Natural killer cell treated with Interleukin-12 subunit alpha and Interleukin-12 subunit beta and Interleukin-15 and Interleukin-18, amount 100 ng/mL, for 72 hours (primary cell): ENCODE results near the gene APOBEC3C. TPM values are rescaled to one million over a fixed set of nuclear protein-coding genes. Genes with fewer than 3 reads are reported as not detected.
"Not testable (repeated sequence)": the region's sequence is repeated elsewhere in the genome, so short reads cannot be mapped to it uniquely, and the experiment has no call there.

Experiments
- ATAC-seq, 2 donors: fragments of 150-1000 bp; cut with Tn5 transposase in 1 of 2; sonication (Bioruptor Pico), chemical (Tn5 transposase) in 1 of 2; 2 replicates each; pipeline ENCODE4 v1.10.0; 2021
- DNase-seq: peaks from one replicate; pipeline ENCODE4 v3.0.0; 2022; ENCODE audit warnings: low spot score
- H3K27ac Mint-ChIP-seq, 2 donors: 1 replicate in 1 of 2; 2 replicates in 1 of 2; pipeline ENCODE4 v1.8.0; 2022; ENCODE audit warnings: mixed read lengths in 2 of 2, mild to moderate bottlenecking in 1 of 2, moderate library complexity in 1 of 2
- H3K27me3 Mint-ChIP-seq, 2 donors: 1 replicate in 1 of 2; 2 replicates in 1 of 2; pipeline ENCODE4 v1.8.0; 2022; ENCODE audit warnings: mixed read lengths in 2 of 2
- H3K36me3 Mint-ChIP-seq: one replicate; pipeline ENCODE4 v1.8.0; 2022; ENCODE audit warnings: mixed read lengths
- H3K4me1 Mint-ChIP-seq, 2 donors: 1 replicate in 1 of 2; 2 replicates in 1 of 2; pipeline ENCODE4 v1.8.0; 2022; ENCODE audit warnings: low read depth in 2 of 2, mixed read lengths in 2 of 2, mild to moderate bottlenecking in 1 of 2
- H3K4me3 Mint-ChIP-seq: one replicate; pipeline ENCODE4 v1.8.0; 2022; ENCODE audit warnings: mixed read lengths
- H3K9me3 Mint-ChIP-seq: 2 replicates; pipeline ENCODE4 v1.8.0; 2022; ENCODE audit warnings: mixed read lengths
- total RNA-seq, 2 donors: library from RNA; stranded (reverse); gene quantifications; one replicate each; pipeline ENCODE4 v1.2.3, GENCODE V29; 2022

Gene APOBEC3C
- total RNA-seq, 2 donors from 2014 or later = 78.5 to 103 TPM

- peak within 1 kb of the TSS; percentile 81 to 93 for H3K27ac Mint-ChIP-seq
- peaks cover 4 to 31% of the 10 kb centered on the region in 2 donors for H3K4me1 Mint-ChIP-seq
- ATAC-seq (peak; percentile 96 to 99), DNase-seq (peak; percentile 87)
- H3K9me3 Mint-ChIP-seq, H3K36me3 Mint-ChIP-seq, H3K27me3 Mint-ChIP-seq: not testable (repeated sequence)
- peak within 1 kb of the TSS; percentile 88 for H3K4me3 Mint-ChIP-seq
Observed at GRCh38 chr22:39040538-39041296, 26.7 kb downstream of the APOBEC3C start, which contains the start of gene APOBEC3F. TSS of gene APOBEC3F (plus strand) at chr22:39040864. CDS start at chr22:39040961, 97 bp downstream.

- peaks cover 13 to 42% of the 10 kb centered on the region in 2 donors for H3K4me1 Mint-ChIP-seq
- no peaks in the 10 kb centered on the region for H3K9me3 Mint-ChIP-seq
- H3K36me3 Mint-ChIP-seq = no peaks in the 10 kb centered on the region
- H3K27me3 Mint-ChIP-seq = no peaks in the 10 kb centered on the region
- H3K27ac Mint-ChIP-seq = peak overlapping the region; percentile 81 to 93
- peak overlapping the region; percentile 88 for H3K4me3 Mint-ChIP-seq
- no peak for ATAC-seq
- no peak for DNase-seq
Observed at GRCh38 chr22:39041908-39042307, 27.9 kb downstream of the APOBEC3C start.

- H3K4me3 Mint-ChIP-seq, H3K27ac Mint-ChIP-seq: not testable (repeated sequence)
Observed at GRCh38 chr22:39043063-39043462, 29.0 kb downstream of the APOBEC3C start.

GRCh38 chr22:39045136-39045535 is 31.1 kb downstream of the APOBEC3C start:
- H3K27ac Mint-ChIP-seq = peak overlapping the region in 1 of 2 donors; percentile 37
- not testable (repeated sequence) for DNase-seq, H3K27me3 Mint-ChIP-seq, ATAC-seq, H3K9me3 Mint-ChIP-seq, H3K4me3 Mint-ChIP-seq, H3K36me3 Mint-ChIP-seq
- peaks cover 14 to 39% of the 10 kb centered on the region in 2 donors for H3K4me1 Mint-ChIP-seq

More at GRCh38 chr22:39043063-39043462, 29.0 kb downstream of the APOBEC3C start:
- not testable (repeated sequence) for DNase-seq, ATAC-seq, H3K27me3 Mint-ChIP-seq, H3K36me3 Mint-ChIP-seq, H3K9me3 Mint-ChIP-seq
- peaks cover 17 to 46% of the 10 kb centered on the region in 2 donors for H3K4me1 Mint-ChIP-seq

- H3K36me3 Mint-ChIP-seq, H3K27me3 Mint-ChIP-seq, DNase-seq, H3K9me3 Mint-ChIP-seq, H3K4me3 Mint-ChIP-seq, ATAC-seq: not testable (repeated sequence)
- Mint-ChIP-seq H3K27ac (peak overlapping the region in 1 of 2 donors; percentile 35), H3K4me1 (peaks cover 13 to 37% of the 10 kb centered on the region in 2 donors)
Observed at GRCh38 chr22:39049486-39049885, 35.4 kb downstream of the APOBEC3C start.

GRCh38 chr22:39051844-39052495 is 37.9 kb downstream of the APOBEC3C start:
- ATAC-seq, DNase-seq, H3K4me3 Mint-ChIP-seq, H3K27me3 Mint-ChIP-seq, H3K27ac Mint-ChIP-seq, H3K9me3 Mint-ChIP-seq, H3K36me3 Mint-ChIP-seq: not testable (repeated sequence)
- peaks cover 4 to 18% of the 10 kb centered on the region in 2 donors for H3K4me1 Mint-ChIP-seq

- no peak overlapping the region for H3K4me3 Mint-ChIP-seq
- peaks cover 0 to 12% of the 10 kb centered on the region in 2 donors for H3K4me1 Mint-ChIP-seq
- no peaks in the 10 kb centered on the region for H3K27me3 Mint-ChIP-seq
- no peak for ATAC-seq
- H3K9me3 Mint-ChIP-seq = no peaks in the 10 kb centered on the region
- DNase-seq = no peak
- no peak overlapping the region for H3K27ac Mint-ChIP-seq
- no peaks in the 10 kb centered on the region for H3K36me3 Mint-ChIP-seq
Observed at GRCh38 chr22:39055658-39056057, 41.6 kb downstream of the APOBEC3C start.

- DNase-seq, H3K36me3 Mint-ChIP-seq, H3K27me3 Mint-ChIP-seq, H3K4me3 Mint-ChIP-seq, H3K9me3 Mint-ChIP-seq, H3K4me1 Mint-ChIP-seq, ATAC-seq, H3K27ac Mint-ChIP-seq: not testable (repeated sequence)
Observed at GRCh38 chr22:39061290-39061689, 47.2 kb downstream of the APOBEC3C start.

GRCh38 chr22:39061951-39062350 is 47.9 kb downstream of the APOBEC3C start:
- H3K27ac Mint-ChIP-seq, H3K27me3 Mint-ChIP-seq, DNase-seq, H3K9me3 Mint-ChIP-seq, ATAC-seq, H3K36me3 Mint-ChIP-seq, H3K4me1 Mint-ChIP-seq, H3K4me3 Mint-ChIP-seq: not testable (repeated sequence)

- not testable (repeated sequence) for ATAC-seq, H3K9me3 Mint-ChIP-seq, DNase-seq, H3K4me1 Mint-ChIP-seq, H3K27me3 Mint-ChIP-seq, H3K27ac Mint-ChIP-seq, H3K36me3 Mint-ChIP-seq
- peak overlapping the region; percentile 23 for H3K4me3 Mint-ChIP-seq
Observed at GRCh38 chr22:39063904-39064303, 49.8 kb downstream of the APOBEC3C start.

- ATAC-seq, DNase-seq, H3K27me3 Mint-ChIP-seq, H3K4me1 Mint-ChIP-seq, H3K36me3 Mint-ChIP-seq, H3K4me3 Mint-ChIP-seq, H3K9me3 Mint-ChIP-seq, H3K27ac Mint-ChIP-seq: not testable (repeated sequence)
Observed at GRCh38 chr22:39066442-39067276, 52.6 kb downstream of the APOBEC3C start.

- no peak overlapping the region for H3K4me3 Mint-ChIP-seq
- no peaks in the 10 kb centered on the region for H3K9me3 Mint-ChIP-seq
- no peak for DNase-seq
- H3K36me3 Mint-ChIP-seq = no peaks in the 10 kb centered on the region
- H3K4me1 Mint-ChIP-seq = peaks cover 5 to 6% of the 10 kb centered on the region in 2 donors
- H3K27me3 Mint-ChIP-seq = no peaks in the 10 kb centered on the region
- no peak for ATAC-seq
- no peak overlapping the region for H3K27ac Mint-ChIP-seq
Observed at GRCh38 chr22:39068033-39068785, 54.2 kb downstream of the APOBEC3C start.
